GM12865 (cell line): ENCODE measurements around the gene ABLIM3.

Source experiments
- DNase-seq: peaks from one replicate; pipeline ENCODE4 v3.0.0; 2010; ENCODE audit warnings: low read depth
- H3K4me3 ChIP-seq: 2 replicates; pipeline ENCODE4 v1.5.1; 2011; ENCODE audit warnings: mild to moderate bottlenecking, low read depth, low read length, control low read depth
- TF ChIP-seq, protein P1 (sequence below): IDR thresholded peaks from 2 replicates; pipeline ENCODE4 v1.5.1; 2011; ENCODE audit warnings: low read length, control low read depth, low read depth, inconsistent platforms; ENCODE audit not compliant: insufficient read depth; ENCODE audit errors: missing control alignments

The ABLIM3 gene

DNA sequence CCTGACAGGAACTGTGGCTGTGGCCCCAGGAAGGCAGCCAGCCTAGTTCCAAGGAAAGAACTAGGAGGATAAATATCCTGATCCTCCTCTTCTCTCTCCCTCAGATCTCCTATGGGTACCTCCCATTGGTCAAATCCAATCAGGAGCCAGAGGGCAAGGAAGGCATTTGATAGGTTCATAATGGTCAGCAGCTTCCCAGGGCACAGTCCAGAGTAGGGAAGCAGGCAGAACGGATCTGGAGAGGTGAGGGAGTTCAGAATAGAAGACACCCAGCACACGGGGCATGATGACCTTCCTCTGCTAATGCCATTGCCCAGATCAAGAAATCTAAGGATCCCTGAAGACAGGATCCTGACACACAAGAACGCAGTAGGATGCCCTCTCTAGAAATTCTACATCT lies 8.6 kb downstream of the ABLIM3 start:
- TF ChIP-seq, protein P1, sequence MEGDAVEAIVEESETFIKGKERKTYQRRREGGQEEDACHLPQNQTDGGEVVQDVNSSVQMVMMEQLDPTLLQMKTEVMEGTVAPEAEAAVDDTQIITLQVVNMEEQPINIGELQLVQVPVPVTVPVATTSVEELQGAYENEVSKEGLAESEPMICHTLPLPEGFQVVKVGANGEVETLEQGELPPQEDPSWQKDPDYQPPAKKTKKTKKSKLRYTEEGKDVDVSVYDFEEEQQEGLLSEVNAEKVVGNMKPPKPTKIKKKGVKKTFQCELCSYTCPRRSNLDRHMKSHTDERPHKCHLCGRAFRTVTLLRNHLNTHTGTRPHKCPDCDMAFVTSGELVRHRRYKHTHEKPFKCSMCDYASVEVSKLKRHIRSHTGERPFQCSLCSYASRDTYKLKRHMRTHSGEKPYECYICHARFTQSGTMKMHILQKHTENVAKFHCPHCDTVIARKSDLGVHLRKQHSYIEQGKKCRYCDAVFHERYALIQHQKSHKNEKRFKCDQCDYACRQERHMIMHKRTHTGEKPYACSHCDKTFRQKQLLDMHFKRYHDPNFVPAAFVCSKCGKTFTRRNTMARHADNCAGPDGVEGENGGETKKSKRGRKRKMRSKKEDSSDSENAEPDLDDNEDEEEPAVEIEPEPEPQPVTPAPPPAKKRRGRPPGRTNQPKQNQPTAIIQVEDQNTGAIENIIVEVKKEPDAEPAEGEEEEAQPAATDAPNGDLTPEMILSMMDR, result no peak
- DNase-seq, result no peak
- H3K4me3 ChIP-seq, result no peak overlapping the region

DNA sequence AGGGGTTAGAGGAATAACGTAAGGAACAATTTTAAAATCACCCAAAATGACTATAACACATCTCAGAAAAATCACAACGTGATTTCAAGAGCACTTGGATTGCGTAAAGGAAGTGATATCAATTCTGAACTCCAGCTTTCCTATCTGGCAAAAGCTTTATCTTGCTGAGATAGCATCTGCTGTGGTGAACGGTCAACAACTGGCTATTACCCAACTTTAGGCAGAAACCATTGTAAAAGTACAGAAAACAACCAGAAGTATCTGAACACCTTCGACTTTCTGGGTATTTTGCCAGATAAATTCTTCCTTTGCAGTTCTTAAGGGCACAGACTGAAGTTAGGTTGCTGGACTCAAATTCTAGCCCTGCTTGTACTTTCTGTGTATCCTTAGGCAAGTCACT lies 9.2 kb downstream of the ABLIM3 start:
- no peak overlapping the region for H3K4me3 ChIP-seq
- DNase-seq, result no peak
- TF ChIP-seq, protein P1, result no peak

DNA sequence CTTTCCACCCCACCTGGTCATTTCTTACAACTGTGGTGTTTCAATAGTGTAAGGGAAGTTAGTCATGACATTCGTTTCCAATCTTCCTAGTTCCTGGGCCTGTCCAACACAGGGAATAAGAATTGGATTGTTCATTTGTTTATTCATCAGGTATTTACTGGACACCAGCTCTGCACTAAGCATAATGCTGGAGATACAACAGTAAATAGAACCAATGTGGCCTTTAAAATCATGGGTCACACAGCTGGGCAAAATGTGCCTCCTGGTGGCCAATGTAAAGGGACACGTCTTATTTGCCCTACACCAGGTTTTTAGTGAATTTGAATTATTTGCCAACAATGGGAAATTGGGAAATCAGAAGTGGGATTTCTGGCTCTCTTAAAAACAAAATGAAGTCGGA lies 10.4 kb downstream of the ABLIM3 start:
- TF ChIP-seq, protein P1, result no peak
- DNase-seq, result no peak
- no peak overlapping the region for H3K4me3 ChIP-seq

DNA sequence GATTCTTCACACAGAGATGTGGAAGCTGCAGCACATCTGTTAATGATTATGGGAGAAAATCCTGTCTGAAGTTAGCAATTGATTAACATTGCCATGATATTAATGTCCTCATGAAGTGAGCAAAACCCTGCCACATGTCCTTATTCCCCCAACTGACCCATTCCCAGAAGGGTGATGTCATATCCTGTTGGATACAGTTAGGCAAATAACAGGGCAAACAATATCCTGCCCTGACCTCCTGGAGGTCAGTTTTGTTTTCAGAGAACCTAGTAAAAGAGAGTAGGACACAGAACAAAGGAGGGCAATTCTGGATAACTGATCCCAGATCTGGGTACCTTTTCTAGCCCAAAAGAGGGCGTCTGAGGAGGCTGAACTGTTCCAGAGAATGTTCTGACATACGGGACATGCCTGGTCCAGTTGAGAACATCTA lies 11.0 kb downstream of the ABLIM3 start:
- H3K4me3 ChIP-seq, result no peak overlapping the region
- TF ChIP-seq, protein P1, result no peak
- DNase-seq, result no peak

DNA sequence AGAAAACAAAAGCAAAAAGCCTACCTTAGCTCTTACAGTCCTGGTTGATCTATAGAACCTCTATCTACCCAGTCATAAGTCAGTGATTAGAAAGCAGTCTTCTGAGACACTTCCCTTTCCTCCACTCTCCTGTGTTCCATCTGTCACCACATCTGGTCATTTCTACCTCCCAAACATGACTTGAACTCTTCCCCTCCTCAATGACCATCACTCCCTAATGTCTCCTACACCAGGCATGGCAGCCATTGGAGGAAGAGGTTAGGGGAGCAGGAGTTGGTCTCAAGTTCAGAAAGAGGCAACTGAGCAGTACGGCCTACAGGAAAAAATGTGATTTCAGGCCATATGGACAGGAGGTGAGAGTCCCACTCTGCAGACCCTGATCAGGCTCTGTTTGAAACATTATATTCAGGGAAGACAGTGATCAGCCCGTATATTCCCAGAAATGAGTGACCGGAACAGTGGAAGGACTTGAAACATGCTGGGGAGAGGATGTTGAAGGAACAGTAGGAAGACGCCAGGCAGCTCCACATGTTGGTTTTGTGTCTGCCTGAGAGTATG lies 12.0 kb downstream of the ABLIM3 start:
- no peak for DNase-seq
- TF ChIP-seq, protein P1, result no peak
- no peak overlapping the region for H3K4me3 ChIP-seq

DNA sequence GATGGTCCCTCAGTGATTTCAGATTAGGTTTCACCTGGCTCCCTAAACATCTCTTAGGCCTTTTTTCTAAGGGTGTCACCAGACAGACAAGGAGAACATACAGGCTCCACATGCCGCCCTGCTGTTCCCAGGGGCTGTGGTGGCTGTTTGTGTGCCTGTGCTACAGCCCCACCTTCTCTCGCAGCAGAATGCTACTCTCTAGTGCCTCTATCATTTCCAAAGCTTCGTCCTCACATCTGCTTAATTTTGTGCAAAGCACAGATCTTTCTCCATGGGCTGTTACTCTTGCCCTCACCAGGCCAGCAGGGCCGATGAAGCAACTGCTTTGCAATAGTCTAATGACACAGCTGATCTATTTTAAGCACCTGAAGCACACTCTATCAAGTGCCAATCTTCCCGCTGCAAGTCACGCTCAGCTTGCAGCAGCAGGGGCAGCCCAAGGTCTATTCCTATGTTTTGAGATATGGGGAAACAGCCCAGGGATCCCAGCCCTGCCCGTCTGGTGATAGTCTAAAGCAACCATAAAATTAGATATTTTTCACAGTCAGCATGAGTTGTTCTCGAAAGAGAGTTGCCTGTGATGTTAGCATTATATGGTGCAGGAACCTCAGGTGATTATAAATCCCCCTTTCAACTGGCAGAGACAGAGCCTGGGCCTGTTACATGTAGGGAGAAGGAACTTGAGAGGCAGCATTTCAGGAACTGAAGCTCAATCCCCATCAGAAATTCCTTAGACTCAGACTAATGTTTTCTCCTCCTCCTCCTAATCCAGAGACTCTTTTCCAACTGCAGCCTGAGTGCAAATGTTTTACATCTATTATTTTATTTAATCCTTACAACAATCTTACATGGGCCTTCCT lies 12.7 kb downstream of the ABLIM3 start:
- H3K4me3 ChIP-seq, result no peak overlapping the region
- DNase-seq, result no peak
- TF ChIP-seq, protein P1, result no peak
